Nephron (organoid): ENCODE measurements around the gene ACSBG1.
A peak's percentile ranks its signal among the peaks of the same experiment; 100 is the strongest.

Experiments used
- H3K27ac Mint-ChIP-seq, 3 experiments: 2 replicates each; pipeline ENCODE4 v1.8.0; 2020; ENCODE audit warnings: mixed read lengths in 3 of 3, mild to moderate bottlenecking in 2 of 3, moderate library complexity in 1 of 3
- H3K27me3 Mint-ChIP-seq: 2 replicates; pipeline ENCODE4 v1.8.0; 2021; ENCODE audit warnings: low read depth, mild to moderate bottlenecking, moderate library complexity, mixed read lengths
- H3K36me3 Mint-ChIP-seq: 2 replicates; pipeline ENCODE4 v1.8.0; 2020; ENCODE audit warnings: low read depth, mixed read lengths
- H3K4me1 Mint-ChIP-seq: 2 replicates; pipeline ENCODE4 v1.8.0; 2020; ENCODE audit warnings: mixed read lengths
- H3K4me3 Mint-ChIP-seq, 3 experiments: 2 replicates each; pipeline ENCODE4 v1.8.0; 2020; ENCODE audit warnings: mild to moderate bottlenecking in 3 of 3, mixed read lengths in 3 of 3, moderate library complexity in 2 of 3
- H3K9me3 Mint-ChIP-seq: 2 replicates; pipeline ENCODE4 v1.8.0; 2020; ENCODE audit warnings: mixed read lengths
- CTCF ChIP-seq, 3 experiments: fragments of 200-600 bp; sonication (generic); IDR thresholded peaks; one replicate each; pipeline ENCODE4 v1.5.0; 2021; ENCODE audit warnings: antibody characterized with exemption in 3 of 3; ENCODE audit not compliant: unreplicated experiment in 3 of 3

ACSBG1 gene

GRCh38 chr15:78130466-78131294, 103.7 kb downstream of the ACSBG1 start:
- TF ChIP-seq CTCF (IDR thresholded peaks at IDR 0.05; ENCODE audit: unreplicated experiment in 3 of 3): no peak
- Mint-ChIP-seq H3K4me1 (peaks cover 5% of the 10 kb centered on the region), H3K36me3 (no peaks in the 10 kb centered on the region), H3K9me3 (no peaks in the 10 kb centered on the region), H3K27ac (peak overlapping the region; percentile 68 to 81 (median 74)), H3K27me3 (peaks cover 10% of the 10 kb centered on the region), H3K4me3 (peak overlapping the region; percentile 85 to 88 (median 86))

- Mint-ChIP-seq H3K4me1 (peaks cover 5% of the 10 kb centered on the region), H3K27ac (peak overlapping the region; percentile 68 to 81 (median 74)), H3K9me3 (no peaks in the 10 kb centered on the region), H3K36me3 (no peaks in the 10 kb centered on the region), H3K27me3 (peaks cover 10% of the 10 kb centered on the region), H3K4me3 (peak overlapping the region; percentile 85 to 88 (median 86))
- TF ChIP-seq CTCF (IDR thresholded peaks at IDR 0.05; ENCODE audit: unreplicated experiment in 3 of 3): no peak
Measured at GRCh38 chr15:78129751-78130287, 104.5 kb downstream of the ACSBG1 start.

GRCh38 chr15:78129077-78129750, 105.2 kb downstream of the ACSBG1 start:
- Mint-ChIP-seq H3K9me3 (no peaks in the 10 kb centered on the region), H3K4me1 (peaks cover 5% of the 10 kb centered on the region), H3K4me3 (peak overlapping the region; percentile 3 to 85 (median 32)), H3K27me3 (peaks cover 10% of the 10 kb centered on the region), H3K27ac (peak overlapping the region; percentile 28 to 78 (median 74)), H3K36me3 (no peaks in the 10 kb centered on the region)
- no peak for TF ChIP-seq CTCF (IDR thresholded peaks at IDR 0.05; ENCODE audit: unreplicated experiment in 3 of 3)

- no peaks in the 10 kb centered on the region for H3K9me3 Mint-ChIP-seq
- no peak for TF ChIP-seq CTCF (IDR thresholded peaks at IDR 0.05; ENCODE audit: unreplicated experiment in 3 of 3)
- H3K27me3 Mint-ChIP-seq: peaks cover 10% of the 10 kb centered on the region
Measured at GRCh38 chr15:78127882-78128281, 106.5 kb downstream of the ACSBG1 start.

GRCh38 chr15:78125267-78125666, 109.1 kb downstream of the ACSBG1 start:
- Mint-ChIP-seq H3K4me3 (no peak overlapping the region), H3K4me1 (no peaks in the 10 kb centered on the region), H3K36me3 (no peaks in the 10 kb centered on the region), H3K27ac (no peak overlapping the region), H3K27me3 (peaks cover 10% of the 10 kb centered on the region), H3K9me3 (no peaks in the 10 kb centered on the region)
- TF ChIP-seq CTCF (IDR thresholded peaks at IDR 0.05; ENCODE audit: unreplicated experiment in 3 of 3): no peak

More at GRCh38 chr15:78127882-78128281, 106.5 kb downstream of the ACSBG1 start:
- Mint-ChIP-seq H3K36me3 (no peaks in the 10 kb centered on the region), H3K27ac (peak overlapping the region in 2 of 3 experiments; percentile 42 to 60), H3K4me1 (peaks cover 5% of the 10 kb centered on the region), H3K4me3 (peak overlapping the region; percentile 9 to 53 (median 50))
